ENCODE data around the gene SAMD3.

DNA sequence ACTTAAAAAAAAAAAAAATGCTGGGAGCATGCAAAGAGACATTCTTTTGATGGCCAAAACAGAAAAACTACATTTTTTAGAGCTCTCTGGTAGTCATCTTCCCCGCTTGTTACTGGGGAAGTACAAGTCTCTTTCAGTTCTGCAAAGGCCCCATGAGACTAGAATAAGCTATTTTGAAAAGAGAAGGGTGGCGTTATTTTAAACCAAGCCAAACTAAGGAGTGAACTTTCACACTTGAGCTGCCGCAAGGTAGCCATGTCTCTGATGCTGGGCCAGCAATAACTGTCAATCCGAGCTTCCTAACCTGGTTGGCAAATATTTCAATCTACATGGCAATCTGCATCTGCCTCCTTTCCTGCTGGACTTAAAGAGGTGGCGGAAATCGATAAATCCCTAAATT, 107.7 kb downstream of the SAMD3 start:
- TF ChIP-seq POLR2A (IDR thresholded peaks at IDR 0.05; ENCODE audit: insufficient read depth in 1 of 2, low read depth in 2 of 2, low read length in 2 of 2): no peak
- TF ChIP-seq POLR2AphosphoS2 (IDR thresholded peaks at IDR 0.05; ENCODE audit: low read depth, low read length): no peak
- TF ChIP-seq MAZ (IDR thresholded peaks at IDR 0.05; ENCODE audit: borderline replicate concordance, low read depth, low read length): no peak
- TF ChIP-seq MAZ (CRISPR knock-in tag; IDR thresholded peaks at IDR 0.05; ENCODE audit: low read depth): no peak
- TF ChIP-seq ZC3H4 (CRISPR knock-in tag; IDR thresholded peaks at IDR 0.05; ENCODE audit: borderline replicate concordance): no peak
